Renal pelvis (tissue), 4 donors: ENCODE data around the gene TFPI. TPM values are rescaled to one million over a fixed set of nuclear protein-coding genes. Genes with fewer than 3 reads are reported as not detected.

Source experiments
- DNase-seq: peaks from one replicate; pipeline ENCODE4 v3.0.0-alpha.2; 2013
- polyA plus RNA-seq, 3 donors: library from polyadenylated mRNA; unstranded; fragments of 120-200 nt; gene quantifications; one replicate each; pipeline ENCODE4 v1.2.1, GENCODE V29; 2013; ENCODE audit not compliant: insufficient read length in 3 of 3

The TFPI gene
- polyA plus RNA-seq, 3 donors: 35.9 to 38.1 (median 36.0) TPM

DNA sequence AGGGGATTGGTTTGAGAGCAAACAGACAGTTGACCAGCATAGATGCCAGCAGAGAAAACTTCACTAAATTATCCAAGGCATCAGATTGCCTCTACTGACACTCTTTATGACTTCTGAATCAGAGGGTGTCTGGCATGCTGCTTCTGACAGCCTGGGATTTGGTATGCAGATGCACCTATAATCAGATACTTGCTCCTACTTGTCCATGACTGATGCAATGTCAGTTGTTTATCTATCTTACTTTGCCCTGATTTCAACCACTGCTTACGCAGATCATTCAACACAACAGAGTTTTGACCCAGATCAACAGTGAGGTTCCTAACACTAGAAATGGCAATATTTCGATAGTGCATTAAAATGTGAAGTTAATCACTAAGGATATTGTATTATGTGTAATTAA, 83.5 kb downstream of the TFPI start:
- DNase-seq: no peak

- no peak for DNase-seq
Observed at GRCh38 chr2:187469538-187469937, 84.7 kb downstream of the TFPI start.

GRCh38 chr2:187468262-187468661, 86.0 kb downstream of the TFPI start:
- no peak for DNase-seq

- no peak for DNase-seq
Observed at GRCh38 chr2:187466129-187466792, 88.0 kb downstream of the TFPI start.

- no peak for DNase-seq
Observed at GRCh38 chr2:187462839-187463238, 91.4 kb downstream of the TFPI start.

DNA sequence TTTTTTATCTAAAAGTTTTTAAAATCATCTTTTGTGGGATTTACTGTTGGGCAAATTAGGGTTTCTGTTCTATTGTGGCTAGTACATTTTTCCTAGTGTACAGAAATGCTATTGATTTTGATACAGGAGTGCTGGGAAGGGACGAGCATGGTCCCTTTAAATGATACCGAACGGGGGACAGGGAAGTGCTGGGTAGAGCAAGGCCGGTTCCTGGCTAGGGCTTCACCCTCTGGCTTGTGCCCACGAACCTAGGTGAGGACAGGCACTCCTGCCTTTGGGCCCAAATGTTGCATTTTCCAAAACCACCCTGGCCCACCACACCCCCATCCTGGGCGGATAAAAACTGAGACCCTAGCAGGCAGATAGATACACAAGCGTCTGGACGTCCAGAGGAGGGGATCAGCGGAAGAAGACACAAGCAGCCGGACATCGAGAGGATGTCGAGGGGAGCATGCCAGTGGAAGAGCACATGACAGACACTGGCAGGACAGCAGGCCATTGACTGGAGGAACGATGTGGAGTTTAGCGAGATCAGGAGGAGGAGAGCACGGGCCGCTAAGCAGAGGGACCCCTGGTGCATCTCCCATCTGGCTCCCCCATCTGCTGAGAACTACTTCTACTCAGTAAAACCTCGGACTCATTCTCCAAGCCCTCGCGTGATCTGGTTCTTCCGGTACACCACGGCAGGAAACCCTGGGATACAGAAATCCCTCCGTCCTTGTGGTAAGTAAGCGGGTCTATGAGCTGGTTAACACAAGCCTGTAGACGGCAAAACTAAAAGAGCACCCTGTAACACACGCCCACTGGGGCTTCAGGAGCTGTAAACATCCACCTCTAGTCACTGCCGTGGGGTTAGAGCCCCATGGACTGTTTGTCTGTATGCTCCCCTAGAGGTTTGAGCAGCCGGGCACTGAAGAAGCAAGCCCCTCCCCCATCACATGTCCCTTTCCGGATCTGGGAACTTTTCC, 92.7 kb downstream of the TFPI start:
- DNase-seq: no peak

- DNase-seq: no peak
Observed at GRCh38 chr2:187459256-187459655, 95.0 kb downstream of the TFPI start.

- no peak for DNase-seq
Observed at GRCh38 chr2:187453078-187453641, 101.1 kb downstream of the TFPI start.

GRCh38 chr2:187451510-187451909, 102.7 kb downstream of the TFPI start:
- DNase-seq: no peak

GRCh38 chr2:187447336-187447735, 106.9 kb downstream of the TFPI start:
- DNase-seq: no peak

DNA sequence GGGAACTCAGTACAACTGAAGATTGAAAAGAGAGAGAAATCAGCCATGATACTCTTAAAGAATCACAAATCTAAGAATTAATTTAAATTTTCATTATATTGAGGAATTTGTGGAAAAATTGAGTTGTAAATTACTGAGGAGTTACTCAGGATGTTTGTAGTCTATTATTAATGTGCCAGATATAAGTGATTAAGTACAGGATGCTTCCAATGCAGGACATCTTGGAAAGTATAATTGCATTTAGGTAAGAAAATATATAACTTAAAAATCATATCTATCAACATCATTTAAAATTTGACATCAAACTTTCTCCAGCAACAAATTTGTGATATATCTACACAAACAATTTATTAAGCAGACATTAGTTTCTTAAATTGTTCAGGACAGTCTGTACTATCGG, 107.5 kb downstream of the TFPI start:
- DNase-seq: no peak

- no peak for DNase-seq
Observed at GRCh38 chr2:187445051-187445450, 109.2 kb downstream of the TFPI start.

DNA sequence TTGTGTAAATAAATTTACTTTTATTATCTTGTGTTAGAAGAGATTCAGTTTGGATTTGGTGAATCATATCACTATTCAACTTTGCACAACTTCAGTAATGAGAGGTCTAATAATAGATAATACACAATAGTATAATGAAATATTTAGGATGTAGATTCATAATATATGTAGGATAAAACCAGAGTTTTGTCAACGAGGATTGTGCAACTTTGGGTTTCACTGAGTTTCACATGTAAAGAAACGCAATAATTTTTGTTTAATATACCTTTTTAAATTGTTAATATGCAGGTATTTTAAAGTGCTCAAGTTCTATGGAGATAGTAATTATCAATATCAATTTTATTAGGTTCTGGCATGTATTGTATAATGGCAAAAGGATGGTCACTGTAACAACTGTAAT, 111.5 kb downstream of the TFPI start:
- DNase-seq: no peak

- no peak for DNase-seq
Observed at GRCh38 chr2:187442378-187442777, 111.9 kb downstream of the TFPI start.

DNA sequence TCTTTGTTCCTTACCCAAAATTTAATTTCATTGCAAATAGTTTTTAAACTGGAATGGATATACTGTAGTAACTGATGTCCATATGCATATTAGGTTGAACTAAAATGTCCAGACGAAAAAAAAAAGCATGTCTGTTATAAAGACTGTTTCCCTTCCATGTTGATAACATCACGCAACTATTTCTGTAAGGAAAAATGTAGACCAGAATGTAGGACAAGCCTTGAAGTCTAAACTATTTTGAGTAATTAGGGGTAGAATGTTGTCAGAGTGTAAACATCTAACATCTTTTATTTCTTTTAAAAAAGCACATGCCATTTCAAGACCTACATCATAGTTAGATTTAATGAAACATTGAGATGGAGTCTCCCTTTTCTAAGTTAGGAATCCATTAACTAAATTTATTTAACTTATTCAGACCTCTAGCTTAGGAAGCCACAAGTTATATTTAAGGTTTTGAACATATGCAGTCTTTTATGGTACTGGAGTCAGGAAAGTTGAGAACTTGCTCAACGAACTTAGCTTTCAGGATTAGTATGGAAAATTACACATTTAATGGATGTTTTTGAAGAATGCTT, 114.0 kb downstream of the TFPI start:
- DNase-seq: peak; percentile 68

GRCh38 chr2:187438455-187438854, 115.8 kb downstream of the TFPI start:
- no peak for DNase-seq

DNA sequence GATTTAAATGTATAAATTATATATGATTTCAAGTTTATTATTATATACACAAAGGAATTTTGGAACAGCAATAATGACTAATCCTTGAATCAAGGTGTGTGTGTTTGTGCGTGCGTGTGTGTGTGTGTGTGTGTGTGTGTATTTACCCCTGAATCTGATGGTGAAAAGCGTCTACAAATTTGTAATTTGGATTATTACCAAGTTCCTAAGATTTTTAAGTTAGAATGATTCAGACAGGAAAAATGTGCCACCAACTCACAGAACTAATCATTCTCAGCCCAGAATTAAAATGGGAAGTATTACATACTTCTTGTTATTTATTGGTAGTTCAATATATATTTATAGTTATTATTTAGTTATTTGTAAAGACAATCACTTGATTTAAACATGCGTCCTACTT, 118.5 kb downstream of the TFPI start:
- DNase-seq: no peak

DNA sequence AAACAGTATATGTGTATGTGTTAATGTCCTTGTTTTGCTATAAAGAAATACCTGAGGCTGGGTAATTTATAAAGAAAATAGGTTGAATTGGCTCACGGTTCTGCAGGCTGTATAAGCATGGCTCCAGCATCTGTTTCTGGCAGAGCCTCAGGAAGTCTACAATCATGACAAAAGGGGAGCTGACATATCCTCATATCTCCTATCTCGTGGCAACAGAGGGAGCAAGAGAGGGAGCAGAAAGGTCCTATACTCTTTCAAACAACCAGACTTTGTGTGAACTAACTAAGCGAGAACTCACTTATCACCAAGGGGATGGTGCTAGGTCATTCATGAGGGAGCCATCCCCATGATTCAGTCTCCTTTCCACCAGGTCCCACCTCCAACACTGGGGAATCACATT, 119.2 kb downstream of the TFPI start:
- no peak for DNase-seq

DNA sequence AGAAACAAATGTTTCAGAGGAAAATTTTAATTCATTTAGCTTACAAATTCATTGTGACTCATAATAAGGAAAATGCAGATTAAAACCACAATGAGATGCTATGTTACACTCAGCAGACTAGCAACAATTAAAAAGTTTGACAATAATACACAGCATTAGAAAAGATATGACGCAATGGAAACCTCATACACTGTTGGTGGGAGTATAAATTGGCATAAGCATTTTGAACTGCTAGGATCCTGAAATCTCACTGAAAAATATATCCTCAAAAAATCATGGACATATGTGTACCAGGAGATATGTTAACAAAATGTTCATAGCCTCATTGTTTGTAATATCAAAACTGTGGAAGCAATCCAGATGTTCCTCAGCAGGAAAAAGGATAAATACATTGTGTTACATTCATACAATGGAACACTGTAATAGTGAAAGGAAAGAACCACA, 119.9 kb downstream of the TFPI start:
- no peak for DNase-seq

GRCh38 chr2:187431911-187432310, 122.3 kb downstream of the TFPI start:
- no peak for DNase-seq

DNA sequence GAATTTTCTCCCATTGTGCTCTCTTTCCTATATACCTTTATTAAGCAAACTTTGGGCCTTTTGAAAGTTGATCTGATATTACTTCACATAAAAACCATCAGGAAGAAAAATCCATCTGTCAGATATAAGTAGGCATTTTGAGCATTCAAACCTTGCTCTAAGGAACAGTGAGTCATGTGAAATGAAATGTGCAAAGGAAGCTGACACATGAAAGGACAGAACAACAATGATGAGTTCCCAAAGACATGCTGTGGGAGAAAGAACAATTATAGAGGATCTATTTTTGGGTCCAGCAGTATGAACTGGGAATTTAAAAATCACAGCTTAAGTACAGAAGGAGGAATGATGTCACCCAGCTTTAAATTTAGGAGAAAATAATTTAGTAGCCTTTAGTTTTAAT, 124.2 kb downstream of the TFPI start:
- no peak for DNase-seq

- no peak for DNase-seq
Observed at GRCh38 chr2:187424146-187424545, 130.1 kb downstream of the TFPI start.

- DNase-seq: no peak
Observed at GRCh38 chr2:187422282-187422681, 132.0 kb downstream of the TFPI start.
